Nephron progenitor cell (in vitro differentiated cells): ENCODE measurements around the gene BRICD5.

Source experiments
- DNase-seq: peaks from one replicate; pipeline ENCODE4 v3.0.0; 2021
- H3K27ac Mint-ChIP-seq: 2 replicates; pipeline ENCODE4 v1.8.0; 2021; ENCODE audit warnings: mild to moderate bottlenecking, moderate library complexity, mixed read lengths
- H3K27me3 Mint-ChIP-seq: 2 replicates; pipeline ENCODE4 v1.8.0; 2021; ENCODE audit warnings: mild to moderate bottlenecking, low read depth, mixed read lengths; ENCODE audit not compliant: poor library complexity
- H3K36me3 Mint-ChIP-seq: 2 replicates; pipeline ENCODE4 v1.8.0; 2021; ENCODE audit warnings: low read depth, mixed read lengths
- H3K4me1 Mint-ChIP-seq: 2 replicates; pipeline ENCODE4 v1.8.0; 2021; ENCODE audit warnings: mixed read lengths
- H3K4me3 Mint-ChIP-seq: 2 replicates; pipeline ENCODE4 v1.8.0; 2021; ENCODE audit warnings: mild to moderate bottlenecking, moderate library complexity, mixed read lengths
- H3K9me3 Mint-ChIP-seq: 2 replicates; pipeline ENCODE4 v1.8.0; 2021; ENCODE audit warnings: mild to moderate bottlenecking, moderate library complexity, mixed read lengths
- TF ChIP-seq, protein P1 (sequence below): fragments of 200-600 bp; sonication (generic); IDR thresholded peaks from 2 replicates; pipeline ENCODE4 v1.5.0; 2021; ENCODE audit warnings: antibody characterized with exemption

BRICD5 gene

DNA sequence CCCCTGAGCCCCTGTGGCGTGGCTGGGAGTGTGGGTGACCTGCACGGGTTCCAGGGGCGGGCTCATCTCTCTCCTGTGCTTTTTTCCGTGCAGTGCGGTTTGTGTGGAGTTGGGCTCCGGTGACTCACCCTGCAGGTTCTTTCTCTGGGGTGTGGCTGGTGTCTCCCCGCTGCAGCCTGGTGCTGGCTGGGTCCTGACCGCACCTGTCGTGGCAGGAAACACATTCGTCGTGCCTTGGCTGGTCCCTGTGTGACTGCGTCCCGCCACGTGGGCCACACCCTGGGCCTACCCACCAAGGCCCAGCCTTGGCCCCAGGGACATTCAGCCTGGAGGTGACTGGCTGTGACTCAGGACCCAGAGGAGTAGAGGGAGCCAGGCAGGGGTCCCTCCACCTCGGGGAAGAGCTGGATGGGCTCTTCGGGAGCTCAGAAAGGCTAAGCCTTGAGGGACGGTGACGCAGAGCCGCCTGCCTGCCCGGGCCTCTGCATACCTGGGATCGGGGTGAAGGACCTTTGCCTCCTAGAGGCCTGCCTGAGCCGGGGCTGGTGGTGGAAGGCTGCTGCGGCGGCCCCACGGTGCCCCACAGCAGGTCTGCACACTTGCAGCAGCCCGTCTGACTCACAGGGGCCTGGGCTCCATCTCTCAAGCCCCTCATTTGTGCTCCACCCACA, 47.3 kb downstream of the BRICD5 start:
- no peak for DNase-seq
- no peaks in the 10 kb centered on the region for H3K9me3 Mint-ChIP-seq
- H3K4me3 Mint-ChIP-seq: no peak overlapping the region
- TF ChIP-seq, protein P1, sequence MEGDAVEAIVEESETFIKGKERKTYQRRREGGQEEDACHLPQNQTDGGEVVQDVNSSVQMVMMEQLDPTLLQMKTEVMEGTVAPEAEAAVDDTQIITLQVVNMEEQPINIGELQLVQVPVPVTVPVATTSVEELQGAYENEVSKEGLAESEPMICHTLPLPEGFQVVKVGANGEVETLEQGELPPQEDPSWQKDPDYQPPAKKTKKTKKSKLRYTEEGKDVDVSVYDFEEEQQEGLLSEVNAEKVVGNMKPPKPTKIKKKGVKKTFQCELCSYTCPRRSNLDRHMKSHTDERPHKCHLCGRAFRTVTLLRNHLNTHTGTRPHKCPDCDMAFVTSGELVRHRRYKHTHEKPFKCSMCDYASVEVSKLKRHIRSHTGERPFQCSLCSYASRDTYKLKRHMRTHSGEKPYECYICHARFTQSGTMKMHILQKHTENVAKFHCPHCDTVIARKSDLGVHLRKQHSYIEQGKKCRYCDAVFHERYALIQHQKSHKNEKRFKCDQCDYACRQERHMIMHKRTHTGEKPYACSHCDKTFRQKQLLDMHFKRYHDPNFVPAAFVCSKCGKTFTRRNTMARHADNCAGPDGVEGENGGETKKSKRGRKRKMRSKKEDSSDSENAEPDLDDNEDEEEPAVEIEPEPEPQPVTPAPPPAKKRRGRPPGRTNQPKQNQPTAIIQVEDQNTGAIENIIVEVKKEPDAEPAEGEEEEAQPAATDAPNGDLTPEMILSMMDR: no peak
- peaks cover 13% of the 10 kb centered on the region for H3K36me3 Mint-ChIP-seq
- no peak overlapping the region for H3K27ac Mint-ChIP-seq
- no peaks in the 10 kb centered on the region for H3K27me3 Mint-ChIP-seq
- H3K4me1 Mint-ChIP-seq: peaks cover 16% of the 10 kb centered on the region

DNA sequence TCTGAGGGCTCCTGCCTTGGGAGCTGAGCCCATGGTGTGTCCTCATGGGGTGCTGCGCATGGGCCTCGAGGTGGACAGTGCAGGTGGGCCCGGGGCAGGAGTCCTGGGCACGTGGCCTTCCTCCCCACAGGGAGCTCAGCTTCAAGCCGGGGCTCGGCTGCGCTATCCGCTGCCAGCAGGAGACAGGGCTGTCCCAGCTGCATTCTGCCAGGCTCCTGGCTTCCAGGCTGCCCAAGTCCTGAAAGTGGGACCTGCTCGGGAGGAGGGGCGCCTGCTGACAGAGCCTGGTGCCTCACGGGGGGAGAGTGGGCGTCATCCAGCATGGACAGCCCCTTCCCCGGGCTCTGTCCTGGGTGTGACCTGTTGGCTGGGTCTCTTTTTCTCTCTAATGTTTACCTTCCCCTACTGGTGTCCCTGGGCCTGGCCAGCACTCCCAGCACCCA, 48.0 kb downstream of the BRICD5 start:
- DNase-seq: no peak
- no peaks in the 10 kb centered on the region for H3K9me3 Mint-ChIP-seq
- no peaks in the 10 kb centered on the region for H3K27me3 Mint-ChIP-seq
- peaks cover 13% of the 10 kb centered on the region for H3K36me3 Mint-ChIP-seq
- H3K4me1 Mint-ChIP-seq: peaks cover 21% of the 10 kb centered on the region
- H3K4me3 Mint-ChIP-seq: no peak overlapping the region
- no peak overlapping the region for H3K27ac Mint-ChIP-seq
- TF ChIP-seq, protein P1: no peak

DNA sequence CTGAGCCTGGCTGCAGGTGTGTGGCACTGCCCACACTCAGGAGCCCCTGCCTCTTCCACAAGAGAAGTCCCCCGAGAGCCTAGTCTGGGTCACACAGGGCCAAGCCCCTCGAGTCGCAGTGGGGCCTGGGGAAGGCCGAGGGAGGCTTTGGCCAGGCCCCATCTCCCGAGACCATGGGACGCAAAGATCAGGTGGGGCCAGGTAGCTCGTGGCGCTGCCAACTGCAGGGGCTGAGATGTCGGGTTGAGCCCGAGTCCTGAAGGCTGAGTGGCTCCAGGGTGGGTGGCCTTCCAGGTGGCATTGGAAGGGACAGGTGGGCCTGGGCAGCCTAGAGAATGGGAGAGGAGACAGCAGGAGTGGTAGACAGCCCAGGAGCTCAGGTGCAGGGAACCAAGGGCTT, 48.8 kb downstream of the BRICD5 start:
- no peak for DNase-seq
- H3K4me1 Mint-ChIP-seq: peaks cover 28% of the 10 kb centered on the region
- H3K4me3 Mint-ChIP-seq: no peak overlapping the region
- no peak overlapping the region for H3K27ac Mint-ChIP-seq
- no peaks in the 10 kb centered on the region for H3K27me3 Mint-ChIP-seq
- peaks cover 13% of the 10 kb centered on the region for H3K36me3 Mint-ChIP-seq
- TF ChIP-seq, protein P1: no peak
- no peaks in the 10 kb centered on the region for H3K9me3 Mint-ChIP-seq

DNA sequence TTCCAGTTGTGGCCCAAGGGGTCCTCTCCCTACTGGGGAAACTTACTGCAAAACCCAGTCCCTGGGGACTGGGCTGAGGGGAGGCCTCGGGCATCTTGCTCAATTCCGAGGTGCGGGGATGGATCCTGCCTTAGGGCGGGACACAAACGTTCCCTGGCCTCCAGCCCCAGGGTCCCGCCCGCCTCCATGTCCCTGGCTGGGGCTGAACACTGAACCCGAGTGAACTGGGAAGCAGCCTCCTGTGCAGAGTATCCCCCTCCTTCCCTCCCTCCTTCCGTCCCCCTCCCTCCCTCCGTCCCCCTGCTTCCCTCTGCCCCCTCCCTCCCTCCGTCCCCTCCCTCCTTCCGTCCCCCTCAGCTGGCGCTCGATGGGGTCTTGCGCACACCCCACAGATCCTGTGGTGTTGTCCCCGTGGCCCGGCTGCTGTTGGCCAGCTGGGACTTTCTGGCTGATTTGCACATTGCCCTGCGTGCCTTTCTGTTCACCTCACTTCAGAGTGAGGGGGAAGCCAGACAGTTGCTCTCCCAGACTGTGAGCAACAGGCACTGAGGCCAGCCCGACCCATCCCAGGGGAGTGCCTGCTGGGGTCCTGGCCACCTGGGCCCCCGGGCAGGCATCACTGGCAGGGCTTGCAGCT, 49.6 kb downstream of the BRICD5 start:
- Mint-ChIP-seq H3K27me3 (no peaks in the 10 kb centered on the region), H3K27ac (no peak overlapping the region), H3K4me3 (no peak overlapping the region), H3K36me3 (peaks cover 10% of the 10 kb centered on the region), H3K4me1 (peaks cover 37% of the 10 kb centered on the region), H3K9me3 (no peaks in the 10 kb centered on the region)
- TF ChIP-seq, protein P1: no peak
- DNase-seq: no peak
